Right forelimb (tissue), 1 donor: Measurements from ENCODE around the gene CHST15.
A peak's percentile ranks its signal among the peaks of the same experiment; 100 is the strongest.

Experiments used
- DNase-seq: peaks from one replicate; pipeline ENCODE4 v3.0.0-alpha.2; 2018

The CHST15 gene, protein sequence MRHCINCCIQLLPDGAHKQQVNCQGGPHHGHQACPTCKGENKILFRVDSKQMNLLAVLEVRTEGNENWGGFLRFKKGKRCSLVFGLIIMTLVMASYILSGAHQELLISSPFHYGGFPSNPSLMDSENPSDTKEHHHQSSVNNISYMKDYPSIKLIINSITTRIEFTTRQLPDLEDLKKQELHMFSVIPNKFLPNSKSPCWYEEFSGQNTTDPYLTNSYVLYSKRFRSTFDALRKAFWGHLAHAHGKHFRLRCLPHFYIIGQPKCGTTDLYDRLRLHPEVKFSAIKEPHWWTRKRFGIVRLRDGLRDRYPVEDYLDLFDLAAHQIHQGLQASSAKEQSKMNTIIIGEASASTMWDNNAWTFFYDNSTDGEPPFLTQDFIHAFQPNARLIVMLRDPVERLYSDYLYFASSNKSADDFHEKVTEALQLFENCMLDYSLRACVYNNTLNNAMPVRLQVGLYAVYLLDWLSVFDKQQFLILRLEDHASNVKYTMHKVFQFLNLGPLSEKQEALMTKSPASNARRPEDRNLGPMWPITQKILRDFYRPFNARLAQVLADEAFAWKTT

GRCh38 chr10:124092860-124093773 lies at the start of gene CHST15:
Gene CHST15, minus strand, starts transcription at chr10:124093598. Its CDS starts 47,386 bp downstream, at chr10:124046212.
- DNase-seq = peak; percentile 81

DNA sequence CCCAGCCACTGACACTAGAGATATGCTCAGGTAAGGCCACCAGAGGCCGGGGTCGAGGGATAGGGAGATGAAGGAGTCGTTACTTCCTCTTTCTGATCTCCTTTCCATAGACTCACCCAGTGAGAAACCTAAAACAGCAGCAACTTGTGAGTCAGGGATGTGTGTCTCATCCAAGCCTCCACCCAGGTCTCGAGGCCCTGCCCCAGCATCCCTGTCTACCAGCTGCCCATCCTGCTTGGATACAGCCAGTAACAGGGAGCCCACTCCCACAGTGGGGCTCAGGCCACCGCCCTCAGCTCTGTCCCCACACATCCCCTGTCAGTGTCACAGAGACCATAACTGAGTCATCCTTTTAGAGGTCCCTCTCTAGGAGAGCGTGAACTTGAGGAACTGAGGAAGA lies 49.6 kb upstream of the CHST15 start:
- no peak for DNase-seq

DNA sequence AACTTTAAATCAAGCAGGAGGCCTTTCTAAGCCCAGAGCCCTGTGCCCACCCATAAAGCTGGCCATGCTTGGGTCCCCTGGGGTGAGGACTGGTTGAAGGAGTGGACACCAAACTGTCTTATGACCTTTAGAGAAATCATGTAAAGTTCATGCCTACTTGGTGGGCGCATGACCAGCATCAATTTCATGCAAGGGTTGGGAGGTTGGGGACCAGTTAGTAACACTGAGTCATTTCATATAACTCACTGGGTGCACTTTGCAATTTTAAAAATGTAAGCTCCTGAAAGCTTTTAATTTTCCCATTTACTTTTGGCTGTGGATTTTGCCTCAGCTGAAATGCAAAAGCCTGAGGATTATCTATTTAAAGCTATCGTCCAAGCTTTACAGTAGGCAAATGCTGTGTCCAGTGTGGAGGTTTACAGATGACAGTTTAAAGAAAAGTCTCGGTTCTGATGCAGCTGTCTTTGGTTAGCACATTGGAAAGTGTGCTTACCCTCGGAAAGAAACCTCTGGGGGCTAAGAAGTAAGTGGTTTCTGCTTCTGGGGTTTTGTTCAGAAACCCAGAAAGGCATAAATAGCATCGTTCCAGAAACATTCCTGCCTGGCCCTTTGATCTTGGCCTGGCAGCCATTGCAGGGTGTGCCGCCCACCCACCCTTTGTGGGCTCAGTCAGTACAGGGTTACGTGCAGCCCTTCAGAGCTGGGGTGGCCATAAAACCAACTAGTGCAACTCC lies 48.8 kb upstream of the CHST15 start:
- peak; percentile 41 for DNase-seq

GRCh38 chr10:124138883-124139348 lies 45.5 kb upstream of the CHST15 start:
- DNase-seq = no peak

DNA sequence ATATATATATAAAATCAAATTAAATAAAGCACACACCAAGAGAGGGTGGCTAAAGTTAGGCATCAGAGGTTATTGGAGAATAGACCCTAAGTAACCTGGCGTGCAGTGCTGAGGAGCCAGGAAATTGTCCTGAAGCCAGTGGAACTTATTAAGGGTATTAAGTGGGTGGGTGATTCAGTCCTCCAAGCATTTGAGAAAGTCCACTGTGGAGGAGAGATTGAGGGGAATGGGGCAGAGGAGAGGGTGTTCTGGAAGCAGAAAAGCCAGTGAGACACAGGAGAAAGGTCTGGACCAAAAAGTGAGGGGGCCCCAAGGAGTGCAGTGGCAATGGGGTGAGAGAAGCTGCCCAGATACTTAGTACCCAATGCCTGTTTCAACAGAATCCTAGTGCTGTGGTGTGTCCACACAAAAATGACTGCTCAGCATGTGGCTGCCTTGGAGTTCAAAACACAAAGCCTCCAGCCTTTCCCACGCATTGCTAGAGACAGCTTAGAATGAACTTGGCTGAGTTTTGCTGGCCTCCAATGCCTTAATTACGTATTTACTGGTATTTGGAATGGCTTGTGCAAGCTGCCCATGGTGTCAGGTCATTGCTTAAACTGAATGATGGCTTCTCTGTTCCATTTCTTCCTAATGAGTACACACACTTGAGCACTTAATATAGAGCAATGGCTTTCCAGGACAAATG lies 44.9 kb upstream of the CHST15 start:
- no peak for DNase-seq

DNA sequence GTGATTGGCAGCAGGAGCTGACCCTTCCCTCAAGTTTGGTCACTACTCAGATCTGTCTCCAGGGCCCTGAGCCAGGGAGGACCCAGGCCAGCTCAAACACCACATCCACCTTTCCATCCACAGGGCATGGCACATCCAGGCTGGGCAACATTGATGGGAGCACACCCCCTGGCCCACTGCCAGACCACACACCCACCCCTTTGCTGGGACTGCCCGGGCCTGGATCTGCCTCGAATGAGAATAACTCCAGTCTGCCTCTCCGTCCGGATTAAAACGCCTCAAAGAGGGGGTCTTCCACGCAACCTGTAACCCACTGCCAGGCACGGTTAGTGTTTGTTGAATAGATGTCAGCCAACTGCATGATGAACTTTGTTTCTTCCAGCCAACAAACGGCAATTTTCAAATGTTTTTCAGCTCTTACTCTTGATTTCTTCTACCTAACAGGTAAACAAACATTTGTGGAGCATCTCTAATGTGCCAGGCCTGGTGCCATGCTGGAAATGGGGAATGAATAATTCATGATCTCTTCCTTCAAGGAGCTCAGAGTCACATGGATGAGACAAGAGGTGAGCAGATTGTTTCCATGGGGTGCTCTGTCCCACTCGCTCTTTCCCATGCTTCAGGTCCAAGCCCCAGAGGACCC lies 41.0 kb upstream of the CHST15 start:
- no peak for DNase-seq

DNA sequence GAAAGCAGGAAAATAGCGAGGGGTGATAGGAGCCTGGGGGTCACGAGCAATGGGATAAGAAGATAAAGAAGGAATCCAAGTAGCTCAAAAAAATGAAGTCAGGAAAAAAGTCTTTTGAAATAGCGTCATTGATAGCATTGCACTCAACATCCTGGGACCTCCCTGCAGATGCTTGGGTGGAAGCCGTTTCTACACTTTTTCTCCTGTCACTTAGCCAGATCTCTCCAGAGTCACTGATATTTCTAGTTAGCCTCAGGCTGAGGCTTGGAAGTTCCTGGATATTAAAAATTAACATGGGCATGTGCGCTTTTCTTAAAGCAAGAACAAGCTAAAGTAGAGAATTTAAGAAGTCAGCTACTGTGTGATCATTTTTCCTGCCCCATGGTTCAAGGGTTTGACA lies 39.5 kb upstream of the CHST15 start:
- no peak for DNase-seq

- DNase-seq = no peak
These were observed 38.9 kb upstream of the CHST15 start for GRCh38 chr10:124132306-124132705.

DNA sequence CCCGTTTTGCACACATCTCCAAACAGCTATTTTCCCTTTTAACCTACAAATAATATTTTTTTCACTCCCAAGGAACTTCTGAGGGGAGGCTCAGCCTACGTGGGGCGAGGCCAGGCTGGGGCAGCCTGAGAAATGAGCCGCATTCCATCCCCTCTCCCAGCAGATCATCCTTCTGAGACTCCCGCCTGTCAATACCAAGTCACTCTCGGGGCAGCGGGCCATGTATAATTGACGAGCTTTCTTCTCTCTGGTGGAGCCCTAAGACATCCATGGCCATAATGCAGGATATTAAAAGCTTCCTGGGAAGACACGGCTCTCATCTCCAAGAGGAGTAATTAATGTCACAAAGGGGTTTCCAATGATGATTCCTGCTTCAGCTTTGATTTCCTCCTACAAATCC lies 37.8 kb upstream of the CHST15 start:
- no peak for DNase-seq

DNA sequence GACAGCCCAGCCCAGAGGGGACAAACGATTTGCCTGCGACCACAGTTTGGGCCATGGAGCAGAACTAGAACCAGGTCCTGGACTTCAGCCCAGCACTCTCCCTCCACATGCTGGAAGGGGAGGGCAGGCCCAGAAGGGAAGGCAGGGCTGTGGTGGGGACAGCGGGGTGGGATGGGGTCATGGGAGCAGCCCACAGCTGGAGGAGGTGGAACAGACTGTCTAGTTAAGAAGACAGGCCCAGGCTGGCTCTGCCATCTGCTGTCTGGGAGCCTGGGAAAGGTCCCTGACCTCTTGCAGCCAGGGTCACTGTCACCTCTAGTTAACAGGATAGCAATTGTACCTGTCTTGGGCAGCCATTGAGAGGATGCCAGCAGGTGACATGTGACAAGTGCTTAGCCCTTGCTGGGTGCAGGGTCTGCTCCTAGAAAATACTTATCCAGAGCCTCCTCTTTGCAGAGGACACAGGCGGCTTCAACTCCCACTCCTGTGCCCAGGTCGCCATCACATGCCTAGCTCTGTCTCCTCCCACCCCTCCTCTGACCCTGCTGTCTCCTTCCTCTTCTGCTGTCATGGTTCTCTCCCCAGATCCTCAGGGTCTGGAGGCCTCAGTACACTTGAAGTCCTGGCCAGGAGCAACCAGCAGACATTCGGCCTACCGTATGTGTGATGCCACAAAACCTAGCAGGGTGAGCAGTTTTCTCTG lies 37.0 kb upstream of the CHST15 start:
- no peak for DNase-seq

GRCh38 chr10:124129471-124129870 lies 36.1 kb upstream of the CHST15 start:
- DNase-seq = no peak

- DNase-seq = no peak
These were observed 35.4 kb upstream of the CHST15 start for GRCh38 chr10:124128811-124129145.

GRCh38 chr10:124127965-124128810 lies 34.8 kb upstream of the CHST15 start:
- DNase-seq = no peak

DNA sequence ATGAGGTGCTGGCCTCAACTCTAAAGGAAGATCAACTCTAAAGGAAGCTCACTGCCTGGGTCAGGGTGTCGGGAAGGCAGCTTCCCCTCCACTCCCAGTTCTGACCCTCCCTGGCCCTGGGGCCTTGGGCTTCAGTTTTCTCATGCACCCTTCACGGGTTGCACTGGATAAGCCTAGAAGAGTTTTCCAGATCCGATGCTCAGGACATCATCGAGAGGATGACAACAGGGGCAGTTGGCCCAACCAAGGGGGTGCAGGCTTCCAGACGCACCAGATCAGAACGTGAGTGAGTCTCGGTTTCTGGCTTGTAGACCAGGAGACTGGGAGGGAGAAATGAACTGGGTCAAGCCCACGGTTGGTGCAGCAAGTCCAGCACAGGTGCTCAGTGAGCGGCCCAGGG lies 34.2 kb upstream of the CHST15 start:
- DNase-seq = no peak

GRCh38 chr10:124126983-124127385 lies 33.6 kb upstream of the CHST15 start:
- no peak for DNase-seq

- no peak for DNase-seq
These were observed 33.0 kb upstream of the CHST15 start for GRCh38 chr10:124126145-124126982.

- DNase-seq = no peak
These were observed 32.1 kb upstream of the CHST15 start for GRCh38 chr10:124125305-124126116.

GRCh38 chr10:124124769-124125161 lies 31.4 kb upstream of the CHST15 start:
- DNase-seq = no peak
